Amygdala (tissue), 56 donors: ENCODE measurements around the gene RBFOX1.
A peak's percentile ranks its signal among the peaks of the same experiment; 100 is the strongest.

ENCODE experiments used
- DNase-seq, 56 donors: peaks; one replicate each; lab custom pipeline; 2025; lab: John Stamatoyannopoulos, UW

The RBFOX1 gene

DNA sequence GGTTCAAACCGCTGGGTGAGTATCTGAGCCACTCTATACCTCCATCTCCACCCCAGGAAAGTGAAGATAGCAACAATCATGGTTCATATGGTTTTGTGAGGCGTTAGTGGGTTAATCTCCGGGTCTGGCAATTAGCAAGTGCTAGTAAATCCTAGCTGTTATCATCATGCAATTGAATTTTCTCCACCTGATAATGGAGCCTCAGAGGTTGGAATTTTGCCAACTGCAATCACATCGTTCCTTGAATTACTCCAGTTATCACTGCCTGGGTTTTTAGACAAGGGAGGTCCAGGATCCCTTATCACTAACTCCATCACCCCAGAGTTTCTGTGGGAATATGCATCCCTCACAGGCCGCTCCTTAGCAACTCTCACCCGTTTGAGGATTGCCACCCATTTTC, 311.5 kb downstream of the RBFOX1 start:
- DNase-seq = no peak

DNA sequence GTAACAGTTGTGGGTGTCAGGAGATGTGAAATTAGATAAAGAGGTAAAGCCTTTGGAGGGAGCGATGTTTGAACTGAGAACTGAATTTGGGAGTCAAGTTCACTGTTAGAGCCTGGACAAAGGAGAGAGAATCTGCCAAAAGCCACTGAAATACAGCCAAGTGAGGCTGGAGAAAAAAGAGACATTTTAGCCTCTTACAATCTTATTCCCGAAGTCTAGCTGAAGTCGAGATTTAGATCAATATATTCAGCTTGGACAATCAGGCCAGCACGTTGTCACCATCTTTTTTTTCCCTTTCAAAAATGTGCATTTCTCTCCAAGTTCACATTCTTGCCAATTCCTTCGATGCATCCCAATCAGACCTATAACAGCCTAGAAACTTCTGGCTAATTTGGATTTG, 312.2 kb downstream of the RBFOX1 start:
- no peak for DNase-seq

DNA sequence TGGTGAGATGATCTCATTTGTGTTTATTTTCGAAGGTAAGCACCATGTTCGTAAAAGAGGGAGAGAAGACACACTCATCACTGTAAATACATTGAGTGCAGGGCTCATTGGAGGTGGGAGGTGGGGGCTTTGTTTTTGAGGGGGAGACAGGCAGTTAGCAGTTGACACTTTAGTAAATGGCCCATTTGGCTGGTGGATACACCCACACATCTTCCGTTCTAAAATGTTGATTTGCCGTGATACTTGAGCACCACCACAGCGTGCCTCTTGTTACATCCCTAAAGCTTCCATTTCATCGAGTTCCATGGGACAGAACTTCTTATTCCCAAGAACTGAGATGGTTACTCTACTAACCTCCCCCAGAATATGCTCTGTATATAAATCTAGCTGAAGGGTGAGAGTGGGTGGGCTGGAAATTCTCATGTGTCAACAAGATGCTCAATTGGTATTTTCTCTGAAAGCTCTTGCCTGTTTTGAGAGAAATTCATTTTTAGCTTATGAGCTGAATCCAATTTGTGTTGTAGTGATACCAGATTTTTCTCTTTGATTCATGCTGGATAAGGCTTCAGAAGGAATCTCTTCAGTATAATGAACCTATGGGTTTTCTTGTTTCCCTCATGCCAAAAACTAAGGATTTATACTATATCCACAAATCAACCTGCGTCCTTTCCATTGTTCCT, 314.3 kb downstream of the RBFOX1 start:
- peak in 6 of 56 donors; percentile 4 to 49 (median 10) for DNase-seq

DNA sequence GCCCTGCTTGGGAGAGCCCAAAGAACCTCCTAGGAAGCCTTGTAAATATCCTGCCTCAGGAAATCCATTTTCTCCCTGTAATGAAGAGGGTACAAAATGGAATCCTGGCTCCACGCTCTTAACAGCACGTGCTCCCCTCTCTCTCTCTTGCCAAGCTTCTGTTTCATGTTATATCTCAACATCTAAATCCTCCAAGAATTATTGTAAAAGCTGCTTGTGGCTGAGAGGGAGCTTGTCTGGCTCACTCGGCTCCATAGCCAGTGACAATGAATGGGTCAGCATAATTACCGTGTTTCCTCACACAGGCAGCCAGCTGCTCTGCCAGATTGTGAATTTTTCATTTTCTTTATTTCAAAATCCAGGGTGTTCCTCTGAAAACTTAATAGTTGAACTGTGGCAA, 317.8 kb downstream of the RBFOX1 start:
- peak in 1 of 56 donors; percentile 2 for DNase-seq

DNA sequence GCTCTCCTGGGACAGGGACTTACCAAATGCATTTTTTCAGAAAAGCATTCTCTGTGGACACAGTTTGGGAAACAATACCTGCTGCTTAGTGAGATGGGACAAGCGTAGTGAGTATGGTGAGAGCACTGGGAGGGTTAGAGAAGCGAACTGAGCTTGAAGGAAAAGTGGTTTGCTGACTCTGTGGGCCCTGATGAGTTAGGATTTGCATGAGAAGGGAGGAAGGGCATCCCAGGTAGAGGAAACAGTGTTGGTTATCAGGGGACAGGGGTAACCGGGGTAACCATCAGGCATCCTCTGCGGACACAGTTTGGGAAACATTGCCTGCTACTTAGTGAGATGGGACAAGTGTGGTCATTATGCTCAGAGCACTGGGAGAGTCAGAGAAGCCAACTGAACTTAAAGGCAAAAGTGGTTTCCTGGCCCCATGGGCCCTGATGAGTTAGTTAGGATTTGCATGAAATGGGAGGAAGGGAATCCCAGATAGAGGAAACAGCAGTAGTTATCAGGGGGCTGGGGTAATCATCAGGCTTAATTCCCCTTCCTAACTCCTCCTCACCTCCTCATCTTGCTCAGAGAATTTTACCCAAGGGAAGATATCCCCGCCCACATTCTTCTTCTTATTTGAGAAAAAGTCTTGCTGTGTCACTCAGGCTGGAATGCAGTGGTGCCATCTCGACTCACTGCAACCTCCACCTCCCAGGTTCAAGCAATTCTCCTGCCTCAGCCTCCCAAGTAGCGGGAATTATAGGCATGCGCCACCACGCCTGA, 319.3 kb downstream of the RBFOX1 start:
- DNase-seq = no peak

DNA sequence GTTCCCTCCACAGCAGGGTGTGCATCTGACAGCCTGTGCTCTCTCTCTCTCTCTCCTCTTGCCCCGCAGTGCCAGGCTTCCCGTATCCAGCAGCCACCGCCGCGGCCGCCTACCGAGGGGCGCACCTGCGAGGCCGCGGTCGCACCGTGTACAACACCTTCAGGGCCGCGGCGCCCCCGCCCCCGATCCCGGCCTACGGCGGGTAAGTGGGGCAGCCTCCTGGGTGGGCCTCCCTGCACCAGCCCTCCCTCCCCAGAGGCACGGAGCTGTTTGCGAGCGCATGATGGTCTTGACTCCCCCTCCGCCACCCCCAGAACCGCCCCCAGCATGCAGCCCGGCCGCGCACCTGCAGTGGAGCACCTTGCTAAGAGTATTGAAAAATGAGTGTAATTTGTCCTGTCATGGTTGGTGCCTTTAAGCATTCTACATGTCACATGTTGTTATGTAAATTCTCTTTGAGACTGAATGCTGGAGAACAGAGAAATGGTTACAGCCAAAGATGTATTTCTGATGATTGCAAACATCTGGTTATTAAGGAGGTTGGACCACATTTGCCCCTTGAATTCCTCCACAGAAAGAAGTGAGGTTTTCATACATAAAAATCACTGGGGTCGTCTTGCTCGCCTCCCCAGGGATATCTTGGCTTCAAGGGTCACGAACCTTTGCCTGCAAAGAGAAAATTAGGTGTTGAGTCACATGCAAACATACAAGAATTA, 321.3 kb downstream of the RBFOX1 start:
- no peak for DNase-seq

DNA sequence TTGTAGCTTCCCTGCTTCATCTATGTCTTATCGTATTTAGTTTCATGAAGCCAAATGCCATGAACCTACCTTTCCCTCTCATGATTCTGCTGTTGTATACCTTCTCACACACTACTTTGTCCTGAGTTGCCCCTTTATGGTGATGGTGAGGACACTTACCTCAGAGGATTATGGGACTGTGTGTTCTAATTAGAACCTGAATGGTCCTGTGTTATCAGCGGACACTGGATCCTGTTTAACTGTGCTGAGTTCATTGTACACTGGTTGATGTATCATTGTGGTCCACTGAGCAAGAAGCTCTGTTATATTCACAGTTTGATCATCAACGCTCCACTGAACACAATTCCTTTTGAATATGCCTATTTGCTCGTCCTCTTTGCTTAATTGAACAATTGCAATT, 343.0 kb downstream of the RBFOX1 start:
- DNase-seq = no peak

DNA sequence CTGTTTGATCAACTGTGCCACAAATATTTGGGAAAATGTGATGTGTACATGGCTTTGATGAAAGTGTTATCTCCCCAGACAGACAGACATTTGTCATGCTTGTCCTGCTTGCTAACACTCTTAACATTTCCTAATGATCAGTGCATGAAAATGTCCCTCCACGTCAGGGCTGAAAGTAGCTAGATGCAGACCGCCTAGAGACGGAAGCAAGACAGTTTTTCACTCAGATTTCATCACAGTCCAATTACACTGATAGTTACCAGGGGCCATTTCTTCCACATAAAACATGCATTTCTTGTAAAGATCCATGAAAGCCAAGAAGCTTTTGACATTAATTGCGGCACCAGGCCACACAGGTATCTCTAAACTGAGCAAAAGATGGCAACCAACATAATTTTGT, 347.7 kb downstream of the RBFOX1 start:
- DNase-seq = no peak

DNA sequence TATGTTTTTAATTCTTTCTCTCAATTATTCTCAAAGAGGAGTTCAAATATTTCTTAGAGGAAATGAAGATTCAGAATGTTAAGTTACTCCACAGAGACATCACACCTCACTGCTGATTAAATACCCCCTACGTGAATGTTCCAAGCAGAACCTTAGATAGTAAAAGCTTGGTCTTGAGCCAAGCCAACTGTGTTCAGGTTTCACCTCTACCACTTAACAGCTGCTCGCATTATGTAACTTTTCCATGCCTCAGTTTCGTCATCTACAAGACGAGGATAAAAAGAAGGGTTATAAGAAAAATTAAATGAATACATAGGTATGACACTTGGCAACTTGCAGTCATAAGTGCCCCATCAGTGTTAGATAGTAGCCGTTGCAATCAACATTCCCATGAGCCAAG, 356.2 kb downstream of the RBFOX1 start:
- peak in 2 of 56 donors; percentile 1 for DNase-seq

DNA sequence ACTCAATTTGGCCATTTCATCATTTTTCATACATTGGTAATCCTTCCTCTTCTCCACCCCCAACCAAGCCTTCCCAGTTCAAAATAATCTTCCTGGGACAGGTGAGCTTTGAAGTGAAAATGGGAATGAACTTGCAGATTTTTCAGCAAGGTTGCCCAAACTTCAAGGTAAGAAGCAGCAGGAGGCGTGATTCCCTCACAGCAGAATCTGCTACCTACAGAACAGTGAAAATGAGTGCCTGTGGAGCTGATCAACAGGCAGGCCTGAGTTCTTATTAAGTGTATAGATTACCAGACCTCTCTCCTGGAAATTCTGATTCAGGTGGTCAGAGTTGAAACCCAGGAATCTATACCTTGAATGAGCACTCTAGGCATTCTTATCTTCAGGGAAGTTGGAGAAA, 356.6 kb downstream of the RBFOX1 start:
- DNase-seq = no peak

DNA sequence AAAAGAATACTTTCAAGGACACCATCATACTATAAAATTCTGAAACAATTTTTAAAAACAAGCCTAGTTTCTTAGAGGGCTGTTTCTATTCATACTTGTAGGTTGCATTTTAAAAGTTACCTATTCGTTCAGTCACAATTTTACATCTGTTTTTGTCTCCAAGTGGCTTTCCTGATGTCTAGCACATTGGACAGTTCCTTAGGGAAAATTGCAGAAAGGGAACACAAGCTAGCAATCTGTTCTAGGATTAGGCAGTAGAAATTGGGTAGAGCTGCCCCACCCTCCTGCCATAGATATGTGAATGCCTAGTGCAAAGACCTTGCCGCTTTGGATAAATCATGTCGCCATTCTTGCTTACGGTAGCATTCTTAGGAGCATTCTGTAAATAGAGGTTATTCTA, 358.9 kb downstream of the RBFOX1 start:
- DNase-seq = no peak

DNA sequence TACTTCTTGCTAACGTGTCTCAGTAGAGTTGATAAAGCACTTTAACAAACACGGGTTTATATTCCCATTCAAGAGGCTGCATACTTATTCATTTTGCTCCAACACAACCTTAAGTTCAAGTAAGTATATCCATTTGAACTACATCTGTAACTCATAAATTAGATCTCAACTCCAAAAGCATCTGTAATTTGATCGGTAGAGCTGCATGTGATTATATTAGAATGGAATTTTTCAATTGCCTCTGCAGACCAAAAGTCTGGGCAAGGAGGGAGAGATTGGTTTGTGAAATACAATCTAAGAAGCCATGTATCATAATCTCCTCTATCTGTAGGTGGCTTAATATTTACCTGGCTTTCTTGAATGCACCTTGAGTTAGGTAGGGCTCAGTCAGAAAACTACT, 371.0 kb downstream of the RBFOX1 start:
- DNase-seq = no peak

DNA sequence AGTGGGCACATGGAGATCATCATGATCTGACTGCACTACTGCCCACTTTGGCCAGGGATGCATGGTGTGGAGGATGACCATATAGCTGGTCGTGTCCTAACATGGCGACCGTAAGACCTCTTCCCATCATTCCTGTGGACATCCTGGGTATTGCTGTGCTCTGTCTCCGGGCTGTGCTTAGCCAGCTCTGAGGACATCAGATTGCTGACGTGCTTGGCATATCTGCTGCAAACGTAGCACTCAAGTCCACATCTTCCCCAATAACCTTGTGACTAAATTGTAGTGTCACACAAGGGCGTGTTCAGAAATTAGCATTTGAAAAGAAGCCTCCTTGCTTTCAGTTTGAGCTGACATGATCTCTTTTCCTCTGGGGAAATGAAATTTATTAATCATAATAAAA, 373.2 kb downstream of the RBFOX1 start:
- no peak for DNase-seq

DNA sequence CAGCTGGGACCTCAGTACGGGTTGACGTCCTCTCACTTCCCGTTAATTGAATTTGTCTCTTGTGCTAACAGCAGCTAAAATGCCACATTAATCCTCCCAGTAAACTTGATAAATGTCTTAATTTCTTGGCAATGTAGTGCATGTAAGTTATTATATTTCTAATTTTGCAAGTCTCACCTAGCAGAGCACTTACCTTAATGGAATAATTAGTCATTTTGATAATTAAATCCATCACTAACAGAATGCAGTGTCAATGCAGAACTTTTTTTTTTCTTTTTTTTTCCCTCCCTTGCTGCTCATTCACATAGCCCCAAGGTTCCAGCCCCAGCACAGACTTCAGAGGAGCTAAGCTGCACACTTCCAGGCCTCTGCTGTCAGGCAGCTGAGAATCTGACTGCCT, 376.5 kb downstream of the RBFOX1 start:
- DNase-seq = no peak

DNA sequence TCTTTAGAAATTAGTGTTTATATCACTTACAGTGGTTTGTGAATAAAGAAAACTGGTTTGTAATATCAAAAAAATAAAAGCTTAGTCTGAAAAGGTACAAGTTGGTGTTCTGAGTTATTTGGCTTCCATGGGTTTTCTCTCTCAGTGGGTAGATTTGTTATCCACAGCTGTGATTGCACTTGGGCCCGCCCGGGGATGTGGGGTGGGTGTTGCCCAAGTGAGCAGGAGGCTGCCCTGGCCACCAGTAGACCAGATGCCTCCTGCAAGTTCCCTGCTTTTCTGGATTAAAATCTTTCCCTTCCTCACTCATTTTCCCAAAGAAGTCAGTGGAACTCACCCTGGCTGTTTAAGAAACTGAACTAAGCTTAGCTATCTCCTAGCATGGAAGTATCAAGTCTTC, 380.6 kb downstream of the RBFOX1 start:
- no peak for DNase-seq

DNA sequence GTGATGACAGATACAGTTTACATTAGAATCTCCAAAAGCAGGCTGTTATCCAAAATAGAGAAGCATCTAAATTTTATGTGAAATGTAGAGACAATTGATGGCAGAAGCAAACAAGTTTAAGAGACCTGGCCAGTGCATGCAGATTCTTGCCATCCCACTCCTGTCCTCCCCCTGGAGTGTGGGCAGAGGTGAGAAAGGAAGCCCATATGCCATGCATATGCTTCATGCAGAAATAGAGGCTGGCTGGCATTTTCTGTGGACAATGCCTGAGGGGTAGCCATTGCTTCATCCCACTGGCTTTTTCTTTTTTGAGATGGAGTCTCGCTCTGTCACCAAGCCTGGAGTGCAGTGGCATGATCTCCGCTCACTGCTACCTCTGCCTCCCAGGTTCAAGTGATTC, 382.1 kb downstream of the RBFOX1 start:
- peak in 13 of 56 donors; percentile 2 to 41 (median 9) for DNase-seq

DNA sequence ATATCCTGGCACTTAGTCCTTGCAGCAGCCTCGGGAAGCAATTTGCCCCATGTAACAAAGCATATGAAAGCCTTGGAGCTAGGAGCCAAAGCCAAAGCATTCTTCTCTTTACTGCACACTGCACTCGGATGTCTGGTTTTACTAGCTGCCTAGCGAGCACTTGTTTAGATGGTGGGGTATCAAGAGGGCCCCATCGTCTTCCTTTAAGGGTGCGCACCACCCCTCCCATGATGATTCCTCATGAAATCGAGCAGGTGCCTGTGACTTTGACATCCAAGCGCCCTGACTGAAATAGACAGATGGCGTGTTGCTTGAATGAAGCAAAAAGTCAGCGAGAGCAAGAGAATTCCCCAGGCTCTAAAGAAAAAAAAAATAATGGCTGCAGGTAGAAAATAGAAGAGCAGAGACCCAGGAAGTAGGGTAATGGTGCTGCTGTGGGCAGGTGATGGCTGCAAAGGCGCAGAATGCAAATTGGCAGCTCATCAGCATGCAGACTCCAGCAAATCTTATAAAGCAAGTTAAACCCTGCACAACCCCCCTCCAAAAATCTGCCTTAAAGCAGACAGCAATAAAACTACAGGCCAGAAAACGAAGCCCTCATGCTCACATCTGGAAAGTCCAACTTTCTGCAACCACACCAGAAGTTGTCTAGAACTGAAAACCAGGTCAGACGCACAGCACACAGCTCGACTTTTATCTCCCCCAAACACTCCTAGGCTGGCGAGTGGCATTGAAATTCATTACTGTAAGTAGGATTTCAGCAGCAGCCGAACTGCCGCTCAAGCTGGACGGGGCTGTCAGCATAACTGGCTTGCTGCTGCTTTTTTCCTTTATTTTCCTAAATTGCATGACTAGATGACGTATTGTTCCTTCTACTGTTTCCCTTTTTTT, 384.3 kb downstream of the RBFOX1 start:
- no peak for DNase-seq

DNA sequence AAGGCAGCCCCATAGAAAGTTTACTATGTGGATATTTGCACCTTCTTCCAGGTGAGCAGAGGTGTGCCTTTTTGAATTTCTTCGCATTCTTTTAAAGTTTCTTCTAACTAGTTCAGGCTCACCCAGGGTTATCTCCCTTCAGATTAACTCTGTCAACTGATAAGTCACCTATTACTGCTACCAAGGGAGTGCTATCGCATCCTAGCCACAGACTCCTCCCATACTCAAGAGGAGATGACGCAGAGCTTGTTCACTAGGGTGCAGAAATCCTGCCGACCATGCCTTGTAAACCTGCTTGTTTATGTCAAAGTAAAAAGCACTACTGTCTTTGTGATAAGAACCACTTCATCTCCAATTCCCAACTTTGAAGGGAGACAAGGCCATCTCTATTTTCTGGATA, 390.1 kb downstream of the RBFOX1 start:
- no peak for DNase-seq

DNA sequence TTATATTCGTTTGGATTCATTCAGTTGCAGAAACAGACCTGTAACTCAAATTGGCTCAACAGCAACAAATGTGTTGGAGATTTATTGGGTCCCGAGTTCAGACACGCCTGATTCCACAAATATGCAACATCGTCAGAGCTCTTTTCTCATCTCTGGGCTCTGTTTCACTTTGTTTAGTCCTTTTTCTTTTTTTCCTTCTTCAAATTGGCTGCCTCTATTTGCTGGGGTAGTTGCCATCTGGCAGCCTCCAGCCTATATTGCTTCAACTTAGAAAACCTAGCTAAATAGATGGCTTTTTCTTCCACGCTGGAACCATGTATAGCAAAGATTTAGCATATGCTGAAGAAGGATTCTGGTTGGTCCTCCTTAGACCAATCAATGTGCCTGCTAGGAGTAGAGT, 398.5 kb downstream of the RBFOX1 start:
- peak in 5 of 56 donors; percentile 0 to 12 (median 3) for DNase-seq

DNA sequence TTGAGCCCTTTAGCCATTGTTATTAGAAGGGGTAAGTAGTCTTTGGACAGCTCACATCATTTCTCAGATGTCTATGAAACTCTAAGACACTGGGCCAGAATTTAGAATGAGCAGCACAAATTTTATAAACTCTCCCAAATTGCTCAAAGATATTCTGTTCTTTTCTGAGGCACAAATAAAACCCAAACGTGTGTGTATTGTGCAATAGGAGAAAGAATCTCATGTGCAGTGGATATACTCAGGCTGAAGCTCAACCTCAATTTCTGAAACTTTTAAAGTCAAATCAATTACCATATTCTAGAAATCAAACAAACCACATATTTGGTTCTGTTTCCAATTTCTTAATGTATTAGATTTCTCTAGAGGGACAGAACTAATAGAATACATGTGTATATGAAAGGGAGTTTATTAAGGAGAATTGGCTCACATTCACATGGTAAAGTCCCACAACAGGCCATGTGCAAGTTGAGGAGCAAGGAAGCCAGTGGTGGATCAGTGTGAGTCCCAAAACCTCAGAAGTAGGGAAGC, 403.6 kb downstream of the RBFOX1 start:
- no peak for DNase-seq
